Calu3 (cell line): ENCODE data around the gene GBX2. TPM values are rescaled to one million over a fixed set of nuclear protein-coding genes. Genes with fewer than 3 reads are reported as not detected.

ENCODE experiments used
- BruUV-seq: library from RNA; stranded (reverse); fragments of 400-500 nt; replicated peaks from 2 replicates; lab custom pipeline; 2021; lab: Mats Ljungman, UMichigan
- CTCF ChIA-PET: fragments of 300-600 bp; sonication (Branson Sonifier 250); formaldehyde crosslinking; loops from one replicate; lab custom pipeline; 2022; ENCODE audit warnings: antibody characterized with exemption; lab: Charles Lee
- DNase-seq: peaks from one replicate; pipeline ENCODE4 v3.0.0; 2022
- H3K27ac Mint-ChIP-seq: one replicate; pipeline ENCODE4 v1.8.0; 2022; ENCODE audit warnings: mixed read lengths; ENCODE audit not compliant: unreplicated experiment
- H3K27me3 Mint-ChIP-seq: one replicate; pipeline ENCODE4 v1.8.0; 2022; ENCODE audit warnings: mixed read lengths; ENCODE audit not compliant: unreplicated experiment
- H3K36me3 Mint-ChIP-seq: one replicate; pipeline ENCODE4 v1.8.0; 2022; ENCODE audit warnings: mild to moderate bottlenecking, moderate library complexity, mixed read lengths; ENCODE audit not compliant: insufficient read depth, unreplicated experiment
- H3K4me1 Mint-ChIP-seq: one replicate; pipeline ENCODE4 v1.8.0; 2022; ENCODE audit warnings: mild to moderate bottlenecking, low read depth, mixed read lengths; ENCODE audit not compliant: unreplicated experiment
- H3K4me3 Mint-ChIP-seq: one replicate; pipeline ENCODE4 v1.8.0; 2022; ENCODE audit warnings: mild to moderate bottlenecking, low read depth, moderate library complexity, mixed read lengths; ENCODE audit not compliant: unreplicated experiment
- H3K9me3 Mint-ChIP-seq: one replicate; pipeline ENCODE4 v1.8.0; 2022; ENCODE audit warnings: low read depth, mixed read lengths; ENCODE audit not compliant: unreplicated experiment
- CTCF ChIP-seq: fragments of 200-600 bp; IDR thresholded peaks from one replicate; pipeline ENCODE4 v1.8.0; 2022; ENCODE audit warnings: antibody characterized with exemption; ENCODE audit not compliant: unreplicated experiment
- intact Hi-C: fragments of 100-400 bp; cut with micrococcal nuclease; formaldehyde crosslinking; loops from one replicate; pipeline ENCODE4 v1.10.0; 2022; ENCODE audit not compliant: unreplicated experiment
- total RNA-seq: library from RNA; stranded (reverse); gene quantifications from 2 replicates; pipeline ENCODE4 v1.2.3, GENCODE V29; 2022

The GBX2 gene
- total RNA-seq, 1 experiment from 2014 or later, result 2.4 TPM

- Mint-ChIP-seq H3K4me1 (peaks cover 10% of the 10 kb centered on the region), H3K27me3 (no peaks in the 10 kb centered on the region), H3K9me3 (peaks cover 3% of the 10 kb centered on the region), H3K36me3 (no peaks in the 10 kb centered on the region), H3K27ac (no peak overlapping the region), H3K4me3 (no peak overlapping the region)
- no peak for DNase-seq
- intact Hi-C loops, result no loop called here
- BruUV-seq, result no TSS peak
- no peak for TF ChIP-seq CTCF
- CTCF ChIA-PET, result no interaction called here
Measured at GRCh38 chr2:236205867-236206645, 37.9 kb upstream of the GBX2 start.

GRCh38 chr2:236204953-236205352, 36.8 kb upstream of the GBX2 start:
- H3K36me3 Mint-ChIP-seq, result no peaks in the 10 kb centered on the region
- H3K4me3 Mint-ChIP-seq, result no peak overlapping the region
- H3K9me3 Mint-ChIP-seq, result peaks cover 3% of the 10 kb centered on the region
- CTCF ChIA-PET, result no interaction called here
- intact Hi-C loops, result no loop called here
- peaks cover 8% of the 10 kb centered on the region for H3K4me1 Mint-ChIP-seq
- H3K27ac Mint-ChIP-seq, result no peak overlapping the region
- TF ChIP-seq CTCF, result no peak
- H3K27me3 Mint-ChIP-seq, result no peaks in the 10 kb centered on the region
- DNase-seq, result no peak
- no TSS peak for BruUV-seq

GRCh38 chr2:236200378-236200777, 32.2 kb upstream of the GBX2 start:
- Mint-ChIP-seq H3K9me3 (no peaks in the 10 kb centered on the region), H3K27ac (no peak overlapping the region), H3K4me1 (no peaks in the 10 kb centered on the region), H3K27me3 (no peaks in the 10 kb centered on the region), H3K4me3 (no peak overlapping the region), H3K36me3 (no peaks in the 10 kb centered on the region)
- no peak for DNase-seq
- no TSS peak for BruUV-seq
- intact Hi-C loops, result no loop called here
- CTCF ChIA-PET, result interaction anchor here (1.3 kb wide), 1 partner anchor 9 kb away, joined by 8 read pairs; no protein-coding TSS in a partner anchor
- TF ChIP-seq CTCF, result no peak

- TF ChIP-seq CTCF, result no peak
- no peaks in the 10 kb centered on the region for H3K9me3 Mint-ChIP-seq
- intact Hi-C loops, result no loop called here
- no peak overlapping the region for H3K27ac Mint-ChIP-seq
- no peaks in the 10 kb centered on the region for H3K27me3 Mint-ChIP-seq
- CTCF ChIA-PET, result no interaction called here
- no peaks in the 10 kb centered on the region for H3K4me1 Mint-ChIP-seq
- DNase-seq, result no peak
- H3K4me3 Mint-ChIP-seq, result no peak overlapping the region
- no TSS peak for BruUV-seq
- H3K36me3 Mint-ChIP-seq, result no peaks in the 10 kb centered on the region
Measured at GRCh38 chr2:236196366-236196765, 28.2 kb upstream of the GBX2 start.
